ENCODE results near the gene KLHDC7B.
"Not testable (repeated sequence)": the region's sequence is repeated elsewhere in the genome, so short reads cannot be mapped to it uniquely, and the experiment has no call there.

KLHDC7B gene

GRCh38 chr22:50527921-50528681 lies 17.6 kb upstream of the KLHDC7B start:
- DNase-seq: peak in 2 of 10 donors; percentile 22 to 55
- intact Hi-C loops (cut with DNase I): loop anchor here (2.0 kb wide), 1 partner anchor 35 kb away; the partner anchor contains the start of gene SYCE3

- intact Hi-C loops (cut with DNase I): no loop called here
- DNase-seq: peak in 2 of 10 donors; percentile 40 to 78
Measured at GRCh38 chr22:50528682-50529415, 16.9 kb upstream of the KLHDC7B start.

- intact Hi-C loops (cut with DNase I): no loop called here
- peak in 1 of 10 donors; percentile 83 for DNase-seq
Measured at GRCh38 chr22:50529416-50529896, 16.2 kb upstream of the KLHDC7B start.

- intact Hi-C loops (cut with DNase I): no loop called here
- DNase-seq: peak in 1 of 10 donors; percentile 87
Measured at GRCh38 chr22:50529897-50530579, 15.7 kb upstream of the KLHDC7B start, which contains the start of gene TYMP. TYMP (minus strand) TSS chr22:50530012; CDS start chr22:50529709, 303 bp downstream.

GRCh38 chr22:50530580-50530876 lies 15.2 kb upstream of the KLHDC7B start:
- no peak for DNase-seq

GRCh38 chr22:50530877-50531545 lies 14.7 kb upstream of the KLHDC7B start:
- intact Hi-C loops (cut with DNase I): no loop called here
- peak in 2 of 10 donors; percentile 72 to 81 for DNase-seq

More at GRCh38 chr22:50530580-50530876, 15.2 kb upstream of the KLHDC7B start:
- intact Hi-C loops (cut with DNase I): no loop called here

GRCh38 chr22:50531546-50531961 lies 14.1 kb upstream of the KLHDC7B start:
- peak in 2 of 10 donors; percentile 77 to 79 for DNase-seq
- intact Hi-C loops (cut with DNase I): no loop called here

- intact Hi-C loops (cut with DNase I): no loop called here
Measured at GRCh38 chr22:50531962-50532674, 13.6 kb upstream of the KLHDC7B start.

GRCh38 chr22:50532824-50533796 lies 12.6 kb upstream of the KLHDC7B start:
- intact Hi-C loops (cut with DNase I): no loop called here
- DNase-seq: peak in 2 of 10 donors; percentile 33 to 81

More at GRCh38 chr22:50531962-50532674, 13.6 kb upstream of the KLHDC7B start:
- DNase-seq: peak in 2 of 10 donors; percentile 64 to 88

- intact Hi-C loops (cut with DNase I): not testable (repeated sequence)
- DNase-seq: peak in 2 of 10 donors; percentile 31 to 80
Measured at GRCh38 chr22:50533856-50534711, 11.6 kb upstream of the KLHDC7B start.

- peak in 1 of 10 donors; percentile 1 for DNase-seq
- intact Hi-C loops (cut with DNase I): no loop called here
Measured at GRCh38 chr22:50535113-50535512, 10.6 kb upstream of the KLHDC7B start.

- intact Hi-C loops (cut with DNase I): no loop called here
- no peak for DNase-seq
Measured at GRCh38 chr22:50536226-50536625, 9.5 kb upstream of the KLHDC7B start.

- DNase-seq: peak in 2 of 10 donors; percentile 8 to 29
- intact Hi-C loops (cut with DNase I): no loop called here
Measured at GRCh38 chr22:50537765-50538164, 7.9 kb upstream of the KLHDC7B start.

GRCh38 chr22:50540381-50540780 lies 5.3 kb upstream of the KLHDC7B start:
- intact Hi-C loops (cut with DNase I): loop anchor here (2.0 kb wide), 1 partner anchor 20 kb away; no protein-coding TSS in a partner anchor
- peak in 1 of 10 donors; percentile 29 for DNase-seq

- intact Hi-C loops (cut with DNase I): loop anchor here (2.0 kb wide), 1 partner anchor 19 kb away; no protein-coding TSS in a partner anchor
- DNase-seq: peak in 1 of 10 donors; percentile 35
Measured at GRCh38 chr22:50541667-50542026, 4.1 kb upstream of the KLHDC7B start.

GRCh38 chr22:50542416-50542927 lies 3.2 kb upstream of the KLHDC7B start:
- intact Hi-C loops (cut with DNase I): no loop called here
- DNase-seq: peak in 1 of 10 donors; percentile 51
